DMS 273 treated with DMSO at 0.1 percent for 48 hours (cell line): ENCODE data around the gene ZNF33A.
"Not testable (repeated sequence)": the region's sequence is repeated elsewhere in the genome, so short reads cannot be mapped to it uniquely, and the experiment has no call there.

Source experiments
- DNase-seq: peaks from one replicate; lab custom pipeline; 2025; lab: John Stamatoyannopoulos, UW

The ZNF33A gene

DNA sequence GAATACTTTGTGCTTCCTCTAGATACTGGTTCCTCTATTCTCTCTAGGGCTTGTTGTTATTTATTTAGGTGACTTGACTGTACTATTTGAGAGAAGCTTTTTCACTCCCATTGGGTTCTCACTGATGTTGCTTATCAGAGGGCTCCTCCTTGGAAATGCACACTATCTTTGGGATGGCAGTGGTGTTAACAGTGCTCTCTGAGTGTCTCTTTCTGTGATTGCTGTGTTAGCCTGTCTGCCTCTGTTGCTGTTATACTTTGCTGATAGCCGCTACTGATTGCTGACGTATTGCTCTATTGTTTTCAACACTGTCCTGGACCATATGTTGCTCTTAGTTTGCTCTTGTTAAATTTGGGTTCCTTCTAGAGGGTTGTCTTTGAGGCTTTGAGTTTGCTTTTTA, 34.7 kb downstream of the ZNF33A start:
- no peak for DNase-seq

DNA sequence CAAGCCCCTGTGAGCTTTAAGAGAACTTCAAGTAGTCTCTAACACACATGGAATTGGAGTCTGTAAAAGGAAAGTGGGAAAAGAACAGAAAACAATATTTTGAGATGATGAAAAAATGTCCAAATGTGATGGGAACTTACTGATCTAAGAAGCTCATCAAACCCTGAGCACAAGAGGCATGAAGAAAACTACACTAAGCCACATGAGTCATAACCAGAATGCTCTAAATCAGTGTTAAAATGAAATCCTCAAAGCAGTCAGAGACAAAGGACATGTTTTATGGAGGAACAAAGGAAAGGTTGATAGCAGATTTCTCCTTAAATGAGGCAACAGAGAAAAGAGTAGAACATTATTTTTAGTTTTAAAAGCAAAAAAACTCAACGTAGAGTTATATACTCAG, 37.2 kb downstream of the ZNF33A start:
- no peak for DNase-seq

DNA sequence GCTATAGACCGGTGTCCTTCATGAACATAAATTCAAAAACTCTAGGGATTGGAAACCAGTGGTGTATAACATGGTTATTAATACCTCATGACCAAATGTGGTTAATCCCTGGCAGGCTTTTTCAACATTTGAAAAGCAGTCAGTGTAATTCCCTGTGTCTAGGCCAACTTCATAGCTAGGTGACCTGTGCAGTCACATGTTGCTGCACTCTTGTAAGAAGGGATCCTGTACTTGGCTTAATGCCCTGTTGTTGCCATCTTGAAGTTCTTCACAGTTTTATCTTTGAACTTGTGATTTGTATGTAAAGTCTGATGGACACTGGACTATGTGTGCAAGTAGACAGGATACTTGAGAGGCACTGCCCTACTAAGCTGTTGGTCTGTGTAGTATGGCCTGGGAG, 39.7 kb downstream of the ZNF33A start:
- DNase-seq: no peak

DNA sequence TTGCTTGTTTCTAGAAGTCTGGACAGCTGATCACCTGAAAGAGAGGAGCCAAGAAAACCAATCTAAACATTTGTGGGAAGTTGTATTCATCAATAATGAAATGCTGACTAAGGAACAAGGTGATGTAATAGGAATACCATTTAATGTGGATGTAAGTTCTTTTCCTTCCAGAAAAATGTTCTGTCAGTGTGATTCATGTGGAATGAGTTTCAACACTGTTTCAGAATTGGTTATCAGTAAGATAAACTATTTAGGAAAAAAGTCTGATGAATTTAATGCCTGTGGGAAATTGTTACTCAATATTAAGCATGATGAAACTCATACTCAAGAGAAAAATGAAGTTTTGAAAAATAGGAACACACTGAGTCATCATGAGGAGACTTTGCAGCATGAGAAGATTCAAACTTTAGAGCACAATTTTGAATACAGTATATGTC, 43.9 kb downstream of the ZNF33A start:
- no peak for DNase-seq

DNA sequence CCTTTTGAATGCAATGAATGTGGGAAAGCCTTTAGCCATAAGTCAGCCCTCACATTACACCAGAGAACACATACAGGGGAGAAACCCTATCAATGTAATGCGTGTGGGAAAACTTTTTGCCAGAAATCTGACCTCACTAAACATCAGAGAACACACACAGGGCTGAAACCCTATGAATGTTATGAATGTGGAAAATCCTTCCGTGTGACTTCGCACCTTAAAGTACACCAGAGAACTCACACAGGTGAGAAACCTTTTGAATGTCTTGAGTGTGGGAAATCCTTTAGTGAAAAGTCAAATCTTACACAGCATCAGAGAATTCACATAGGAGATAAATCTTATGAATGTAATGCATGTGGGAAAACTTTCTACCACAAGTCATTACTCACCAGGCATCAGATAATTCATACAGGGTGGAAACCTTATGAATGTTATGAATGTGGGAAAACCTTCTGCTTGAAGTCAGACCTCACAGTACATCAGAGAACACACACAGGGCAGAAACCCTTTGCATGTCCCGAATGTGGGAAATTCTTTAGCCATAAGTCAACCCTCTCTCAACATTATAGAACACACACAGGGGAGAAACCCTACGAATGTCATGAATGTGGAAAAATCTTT, 44.9 kb downstream of the ZNF33A start:
- DNase-seq: not testable (repeated sequence)

DNA sequence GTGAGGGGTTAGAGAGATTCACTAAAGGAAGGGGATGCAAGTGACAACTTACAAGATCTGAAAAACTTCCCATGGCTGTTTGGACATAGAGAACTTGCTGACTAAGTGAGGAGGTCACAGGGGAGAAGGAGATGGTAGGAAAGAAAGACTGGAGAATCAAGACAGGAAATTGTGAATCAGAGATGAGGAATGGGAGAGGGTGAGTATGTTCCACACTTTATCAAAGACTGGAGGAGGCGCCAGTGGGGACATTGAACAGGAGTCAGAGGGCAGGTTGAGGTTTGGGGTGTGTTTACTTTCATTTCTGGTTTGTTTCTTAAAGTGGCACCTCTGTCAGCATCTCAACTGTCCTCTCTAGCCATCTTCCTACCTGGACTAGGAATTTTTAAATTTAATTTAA, 59.2 kb downstream of the ZNF33A start:
- not testable (repeated sequence) for DNase-seq

DNA sequence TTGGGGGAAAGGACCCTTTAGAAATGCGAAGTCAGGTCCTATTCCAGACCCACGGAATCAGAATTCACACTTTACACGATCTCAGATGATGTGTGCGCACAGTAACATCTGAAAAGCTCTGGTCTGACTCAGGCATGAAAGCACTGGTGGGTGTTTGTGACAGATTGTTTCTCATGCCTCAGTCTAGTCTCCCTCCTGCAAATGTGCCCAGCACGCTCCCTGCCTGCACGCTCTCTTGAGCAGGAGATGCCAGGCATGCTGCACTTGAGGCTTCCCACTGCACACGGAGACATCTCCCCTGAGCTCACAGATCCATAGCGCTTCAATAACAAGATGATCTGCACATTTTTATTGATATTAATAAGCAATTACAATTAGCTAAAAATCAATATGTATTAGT, 60.0 kb downstream of the ZNF33A start:
- no peak for DNase-seq

DNA sequence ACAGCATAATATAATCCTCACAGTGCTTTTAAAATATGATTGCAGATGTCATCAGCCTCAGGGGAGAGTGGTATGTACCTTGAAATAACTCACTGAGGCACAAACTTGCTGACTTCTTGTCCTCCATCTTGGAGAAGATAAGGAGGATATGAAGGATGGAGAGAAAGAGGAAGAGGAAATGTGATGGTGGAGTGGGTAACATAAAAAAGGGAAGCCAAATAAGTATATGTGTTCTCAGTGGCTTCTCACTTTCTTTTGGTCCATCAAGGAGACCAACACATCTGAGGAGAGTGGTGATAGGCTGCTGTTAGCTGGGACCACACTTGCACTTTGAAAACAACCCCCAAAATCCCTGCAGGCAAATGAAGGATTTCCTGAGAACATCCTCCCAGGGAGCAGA, 62.1 kb downstream of the ZNF33A start:
- no peak for DNase-seq

DNA sequence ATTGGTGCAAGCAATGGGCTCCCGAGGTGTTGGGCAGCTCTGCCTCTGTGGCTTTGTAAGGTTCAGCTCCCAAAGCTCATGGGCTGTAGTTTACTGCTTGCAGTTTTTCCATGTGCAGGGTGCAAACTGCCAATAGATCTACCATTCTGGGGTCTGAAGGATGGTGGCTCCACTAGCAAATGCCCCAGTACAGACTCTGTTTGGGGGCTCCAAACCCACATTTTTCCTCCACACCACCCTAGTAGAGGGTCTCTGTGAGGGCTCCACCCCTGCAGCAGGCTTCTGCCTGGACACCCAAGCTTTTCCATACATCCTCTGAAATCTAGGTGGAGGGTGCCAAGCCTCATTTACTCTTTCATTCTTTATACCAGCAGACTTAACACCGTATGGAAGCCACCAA, 66.2 kb downstream of the ZNF33A start:
- DNase-seq: no peak

DNA sequence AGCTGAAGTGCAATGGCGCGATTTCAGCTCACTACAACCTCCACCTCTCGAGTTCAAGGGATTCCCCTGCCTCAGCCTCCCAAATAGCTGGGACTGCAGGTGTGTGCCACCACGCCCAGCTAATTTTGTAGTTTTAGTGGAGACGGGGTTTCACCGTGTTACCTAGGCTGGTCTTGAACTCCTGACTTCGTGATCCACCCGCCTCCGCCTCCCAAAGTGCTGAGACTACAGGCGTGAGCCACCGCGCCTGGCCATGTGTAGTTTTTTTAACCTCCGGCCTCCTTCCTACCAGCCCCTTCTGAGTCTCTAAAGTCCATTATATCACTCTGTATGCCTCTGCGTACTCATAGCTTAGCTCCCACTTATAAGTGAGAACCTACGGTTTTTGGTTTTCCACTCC, 82.8 kb downstream of the ZNF33A start:
- not testable (repeated sequence) for DNase-seq

DNA sequence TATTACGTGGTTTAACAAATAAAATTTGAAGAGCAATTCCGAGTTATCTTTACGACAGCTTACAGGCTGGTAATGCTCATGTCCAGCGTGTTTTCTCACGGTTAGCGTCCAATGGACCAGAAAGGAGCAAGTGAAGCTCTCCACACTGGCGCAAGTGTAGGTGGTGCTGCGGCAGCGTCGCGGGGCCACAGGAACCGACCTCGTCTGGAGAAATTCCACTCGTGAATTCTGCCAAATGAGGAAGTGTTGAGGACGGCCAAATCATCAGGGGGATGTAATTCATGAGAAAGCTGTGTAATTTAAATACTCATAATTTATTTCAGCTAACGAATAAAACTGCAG, 83.3 kb downstream of the ZNF33A start:
- DNase-seq: no peak

DNA sequence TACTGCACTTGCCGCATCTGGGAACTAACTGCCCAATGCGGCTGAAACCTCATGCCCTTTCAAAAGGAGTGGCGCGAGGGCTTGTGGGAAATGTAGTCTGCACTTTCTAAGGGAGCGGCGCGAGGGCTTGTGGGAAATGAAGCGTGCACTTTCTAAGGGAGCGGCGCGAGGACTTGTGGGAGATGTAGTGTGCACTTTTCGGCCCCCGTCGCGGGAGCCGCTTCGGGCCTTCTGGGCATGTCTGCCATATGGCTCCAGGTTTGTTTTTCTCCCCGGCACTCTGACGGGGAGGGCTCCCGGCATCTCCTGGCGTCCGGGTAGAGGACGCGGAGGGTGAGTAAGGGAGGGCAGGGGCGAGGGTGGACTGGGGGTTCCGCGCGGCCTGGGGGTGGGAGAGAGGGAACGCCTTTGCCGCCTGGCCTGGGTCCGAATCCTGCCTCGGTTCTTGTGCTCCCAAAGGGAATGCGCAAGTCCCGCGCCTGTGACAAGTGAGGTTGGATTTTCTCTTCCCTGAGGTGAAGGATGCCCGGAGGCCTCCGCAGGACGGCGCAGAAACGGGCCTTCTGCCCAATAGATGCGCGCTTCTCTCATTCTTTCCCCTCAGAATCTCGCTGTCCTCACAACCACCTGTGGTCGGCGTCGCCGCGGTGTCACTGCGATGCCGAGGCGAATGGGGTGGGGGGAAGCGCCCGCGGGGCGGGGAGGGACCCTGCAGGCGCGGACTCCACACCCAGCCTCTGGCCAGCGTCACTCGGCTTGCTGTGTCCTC, 83.9 kb downstream of the ZNF33A start, which contains the start of gene ZNF37A:
TSS of gene ZNF37A (plus strand) at position 180 of the 769 bp plus-strand sequence. CDS start 2,281 bp downstream, outside the sequence.
- DNase-seq: peak; percentile 86

DNA sequence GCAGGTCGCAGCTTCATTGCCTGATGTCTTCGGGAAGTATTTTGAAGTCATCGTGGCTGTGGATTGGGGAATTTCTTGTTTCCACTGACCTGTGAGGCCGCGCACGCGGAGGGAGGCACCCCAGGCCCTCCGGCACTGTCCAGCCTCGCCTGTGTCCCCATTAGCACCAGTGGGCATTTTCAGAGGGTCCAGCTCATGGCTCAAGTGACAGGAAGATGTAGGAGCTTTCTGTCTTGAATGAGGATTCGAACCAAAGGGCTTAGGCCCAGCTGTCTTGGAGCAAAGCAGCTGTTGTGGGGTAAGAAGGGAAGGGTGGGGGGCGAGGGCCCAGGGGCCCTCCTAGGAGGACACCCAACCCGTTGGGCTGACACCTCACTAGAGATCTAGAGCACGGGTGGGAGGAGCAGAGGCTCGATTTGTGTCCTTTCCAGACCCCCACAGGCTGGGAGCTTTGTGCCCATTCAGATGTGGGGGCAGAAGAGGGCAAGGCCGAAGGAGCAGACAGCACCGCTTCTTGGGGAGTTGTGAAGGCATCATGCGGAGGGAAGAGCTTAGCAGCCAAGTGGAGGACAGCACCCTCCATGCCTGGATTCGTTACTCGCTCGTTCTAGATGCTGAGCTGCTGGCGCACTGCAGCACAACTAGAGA, 84.6 kb downstream of the ZNF33A start:
- DNase-seq: no peak

DNA sequence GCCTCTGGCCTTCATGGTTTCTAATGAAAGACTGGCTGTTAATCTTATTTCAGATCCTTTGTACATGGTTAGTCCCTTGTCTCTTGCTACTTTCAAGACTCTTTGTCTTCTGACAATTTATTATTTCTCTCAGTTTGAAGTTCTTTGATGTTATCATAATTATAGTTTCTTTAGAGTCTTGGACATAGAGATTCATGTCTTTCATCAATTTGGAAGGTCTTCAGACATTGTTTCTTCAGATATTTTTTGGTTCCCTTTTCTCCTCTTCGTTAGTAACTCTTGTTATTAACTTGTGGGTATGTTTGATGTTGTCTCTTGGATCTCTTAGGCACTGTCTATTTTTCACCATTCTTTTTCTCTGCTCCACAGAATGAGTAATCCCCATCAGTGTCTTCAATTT, 92.4 kb downstream of the ZNF33A start:
- no peak for DNase-seq

DNA sequence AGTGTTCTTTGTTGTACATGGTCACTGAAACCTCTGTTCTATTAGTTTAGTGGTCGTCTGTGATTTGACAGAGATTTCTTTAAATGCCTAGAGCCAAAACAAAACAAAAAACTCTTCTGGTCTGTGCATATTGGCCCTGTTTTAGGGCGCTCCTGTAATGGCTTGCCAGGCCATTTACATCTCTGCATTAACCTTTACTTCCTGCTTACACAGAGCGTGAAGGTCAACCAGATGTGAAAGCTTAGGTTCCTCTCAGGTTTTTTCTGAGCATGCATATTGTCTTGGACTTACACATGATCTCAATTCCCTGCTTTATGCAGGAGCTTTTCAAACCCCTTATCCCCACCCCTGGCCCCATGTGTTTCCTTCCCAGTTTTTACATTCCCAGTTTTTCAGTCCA, 93.3 kb downstream of the ZNF33A start:
- DNase-seq: no peak

DNA sequence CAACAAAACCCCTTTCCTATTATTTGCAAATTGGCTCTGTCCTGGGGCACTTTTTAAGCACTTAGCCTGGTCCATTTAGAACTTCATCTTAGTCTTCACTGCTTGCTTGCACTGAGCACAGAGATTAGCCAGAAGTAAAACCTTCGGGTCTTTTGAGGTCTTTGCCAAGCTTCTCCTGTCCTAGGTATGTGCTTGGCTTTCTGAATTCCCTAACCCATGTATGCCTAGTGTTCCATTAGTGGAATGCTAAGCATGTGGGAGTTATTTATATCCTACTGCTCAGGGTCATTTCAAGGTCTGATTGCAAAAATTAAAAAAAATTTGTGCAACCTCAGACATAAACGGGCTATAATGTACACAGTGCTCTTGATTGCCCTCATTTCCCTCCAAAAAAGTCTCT, 101.7 kb downstream of the ZNF33A start:
- no peak for DNase-seq
